ENCODE measurements around the gene MSMB.
"Not testable (repeated sequence)": the region's sequence is repeated elsewhere in the genome, so short reads cannot be mapped to it uniquely, and the experiment has no call there.

The MSMB gene

GRCh38 chr10:46046261-46046660 lies at the start of gene MSMB:
Gene MSMB, minus strand, starts transcription at chr10:46046269. Its CDS starts 32 bp downstream, at chr10:46046237.
- no peak for DNase-seq (ENCODE audit: low read depth)

GRCh38 chr10:46094931-46095750 lies 49.1 kb upstream of the MSMB start:
- no peak for DNase-seq (ENCODE audit: low read depth)

- no peak for DNase-seq (ENCODE audit: low read depth)
Observed at GRCh38 chr10:46094197-46094500, 48.1 kb upstream of the MSMB start.

GRCh38 chr10:46093316-46094196 lies 47.5 kb upstream of the MSMB start:
- DNase-seq (ENCODE audit: low read depth) = not testable (repeated sequence)

GRCh38 chr10:46092524-46093081 lies 46.5 kb upstream of the MSMB start:
- no peak for DNase-seq (ENCODE audit: low read depth)

- no peak for DNase-seq (ENCODE audit: low read depth)
Observed at GRCh38 chr10:46091828-46092523, 45.9 kb upstream of the MSMB start.

- no peak for DNase-seq (ENCODE audit: low read depth)
Observed at GRCh38 chr10:46091080-46091827, 45.2 kb upstream of the MSMB start.

- DNase-seq (ENCODE audit: low read depth) = no peak
Observed at GRCh38 chr10:46090258-46090812, 44.3 kb upstream of the MSMB start.

GRCh38 chr10:46087381-46087780 lies 41.3 kb upstream of the MSMB start:
- not testable (repeated sequence) for DNase-seq (ENCODE audit: low read depth)

GRCh38 chr10:46084321-46085165 lies 38.5 kb upstream of the MSMB start:
- no peak for DNase-seq (ENCODE audit: low read depth)

GRCh38 chr10:46080886-46081285 lies 34.8 kb upstream of the MSMB start:
- DNase-seq (ENCODE audit: low read depth) = no peak

GRCh38 chr10:46079831-46080585 lies 33.9 kb upstream of the MSMB start:
- no peak for DNase-seq (ENCODE audit: low read depth)

- no peak for DNase-seq (ENCODE audit: low read depth)
Observed at GRCh38 chr10:46077731-46078413, 31.8 kb upstream of the MSMB start.

- no peak for DNase-seq (ENCODE audit: low read depth)
Observed at GRCh38 chr10:46077141-46077554, 31.1 kb upstream of the MSMB start.

GRCh38 chr10:46075869-46076268 lies 29.8 kb upstream of the MSMB start:
- DNase-seq (ENCODE audit: low read depth) = no peak

GRCh38 chr10:46074196-46074946 lies 28.3 kb upstream of the MSMB start:
- no peak for DNase-seq (ENCODE audit: low read depth)

GRCh38 chr10:46073564-46073963 lies 27.5 kb upstream of the MSMB start:
- DNase-seq (ENCODE audit: low read depth) = no peak

GRCh38 chr10:46070749-46071148 lies 24.7 kb upstream of the MSMB start:
- no peak for DNase-seq (ENCODE audit: low read depth)
